Measurements from ENCODE around the gene DAD1. TPM values are rescaled to one million over a fixed set of nuclear protein-coding genes. Genes with fewer than 3 reads are reported as not detected.

Gene DAD1
- total and polyA plus RNA-seq, 2 donors from 2014 or later = 205 to 523 TPM

DNA sequence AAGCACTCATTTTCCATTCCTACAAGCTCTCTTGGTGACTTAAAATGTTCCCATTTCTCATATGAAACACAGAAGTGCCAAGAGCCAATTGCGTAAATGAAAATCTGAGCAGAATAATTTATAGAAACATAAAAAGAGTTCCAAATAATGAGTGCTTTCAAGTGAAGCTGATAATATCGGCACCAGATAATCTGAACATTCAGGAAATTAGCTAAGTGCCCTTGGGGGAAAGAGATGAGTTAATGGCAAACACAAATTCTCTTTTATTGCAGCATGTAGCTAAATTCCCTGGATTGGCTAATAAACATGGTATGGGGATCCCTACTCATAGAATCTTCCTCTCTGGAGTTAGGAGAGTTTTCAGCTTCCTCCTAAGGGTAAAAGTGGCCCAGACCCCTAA is 46.7 kb downstream of the DAD1 start:
- FAIRE-seq = no peak
- no peak overlapping the region for H3K27ac ChIP-seq (ENCODE audit: low read depth in 2 of 2, low read length in 2 of 2)
- no peaks in the 10 kb centered on the region for H3K9me3 ChIP-seq (ENCODE audit: control insufficient read depth in 2 of 3, insufficient read depth in 1 of 3, low read length in 3 of 3)
- peaks cover 8 to 11% (median 10%) of the 10 kb centered on the region in 3 donors for H3K4me1 ChIP-seq (ENCODE audit: control insufficient read depth in 2 of 3, insufficient read depth in 2 of 3, low read depth in 1 of 3, low read length in 3 of 3)
- H3K4me3 ChIP-seq (ENCODE audit: low read length in 3 of 3) = no peak overlapping the region
- no peak overlapping the region for H3K9ac ChIP-seq (ENCODE audit: low read length in 3 of 3)
- DNase-seq = no peak
- no peaks in the 10 kb centered on the region for H3K27me3 ChIP-seq (ENCODE audit: control insufficient read depth, insufficient read depth, low read length)
- TF ChIP-seq, protein P1, sequence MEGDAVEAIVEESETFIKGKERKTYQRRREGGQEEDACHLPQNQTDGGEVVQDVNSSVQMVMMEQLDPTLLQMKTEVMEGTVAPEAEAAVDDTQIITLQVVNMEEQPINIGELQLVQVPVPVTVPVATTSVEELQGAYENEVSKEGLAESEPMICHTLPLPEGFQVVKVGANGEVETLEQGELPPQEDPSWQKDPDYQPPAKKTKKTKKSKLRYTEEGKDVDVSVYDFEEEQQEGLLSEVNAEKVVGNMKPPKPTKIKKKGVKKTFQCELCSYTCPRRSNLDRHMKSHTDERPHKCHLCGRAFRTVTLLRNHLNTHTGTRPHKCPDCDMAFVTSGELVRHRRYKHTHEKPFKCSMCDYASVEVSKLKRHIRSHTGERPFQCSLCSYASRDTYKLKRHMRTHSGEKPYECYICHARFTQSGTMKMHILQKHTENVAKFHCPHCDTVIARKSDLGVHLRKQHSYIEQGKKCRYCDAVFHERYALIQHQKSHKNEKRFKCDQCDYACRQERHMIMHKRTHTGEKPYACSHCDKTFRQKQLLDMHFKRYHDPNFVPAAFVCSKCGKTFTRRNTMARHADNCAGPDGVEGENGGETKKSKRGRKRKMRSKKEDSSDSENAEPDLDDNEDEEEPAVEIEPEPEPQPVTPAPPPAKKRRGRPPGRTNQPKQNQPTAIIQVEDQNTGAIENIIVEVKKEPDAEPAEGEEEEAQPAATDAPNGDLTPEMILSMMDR (IDR thresholded peaks at IDR 0.05; ENCODE audit: borderline replicate concordance, extremely low read depth, insufficient read depth) = no peak
- intact Hi-C loops (cut with DNase I) = no loop called here
- H3K36me3 ChIP-seq (ENCODE audit: control insufficient read depth in 2 of 3, insufficient read depth in 3 of 3, low read length in 3 of 3) = no peaks in the 10 kb centered on the region

DNA sequence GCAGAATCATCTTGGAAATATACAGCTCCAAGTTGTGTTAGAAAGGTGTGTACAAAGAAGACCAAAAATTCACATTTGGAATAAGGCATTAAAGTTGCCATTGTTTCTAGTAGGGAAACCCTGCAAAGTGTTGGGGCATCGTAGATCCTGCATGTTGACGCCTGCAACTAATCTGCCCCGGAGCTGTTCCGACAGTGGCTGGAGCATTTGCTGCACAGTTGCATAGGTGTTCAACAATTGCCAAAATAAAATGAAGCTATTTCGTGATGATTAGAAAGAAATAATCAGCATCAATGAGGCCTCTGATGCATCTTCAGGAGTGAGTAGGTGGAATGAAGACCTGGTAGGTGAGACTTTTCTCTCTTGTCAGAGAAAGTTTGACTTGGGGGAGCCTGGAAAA is 47.3 kb downstream of the DAD1 start:
- TF ChIP-seq, protein P1 (IDR thresholded peaks at IDR 0.05; ENCODE audit: borderline replicate concordance, extremely low read depth, insufficient read depth) = no peak
- no peaks in the 10 kb centered on the region for H3K27me3 ChIP-seq (ENCODE audit: control insufficient read depth, insufficient read depth, low read length)
- intact Hi-C loops (cut with DNase I) = no loop called here
- H3K36me3 ChIP-seq (ENCODE audit: control insufficient read depth in 2 of 3, insufficient read depth in 3 of 3, low read length in 3 of 3) = no peaks in the 10 kb centered on the region
- H3K9me3 ChIP-seq (ENCODE audit: control insufficient read depth in 2 of 3, insufficient read depth in 1 of 3, low read length in 3 of 3) = no peaks in the 10 kb centered on the region
- no peak overlapping the region for H3K9ac ChIP-seq (ENCODE audit: low read length in 3 of 3)
- FAIRE-seq (no peak), DNase-seq (no peak)
- H3K4me3 ChIP-seq (ENCODE audit: low read length in 3 of 3) = no peak overlapping the region
- peaks cover 2 to 6% (median 3%) of the 10 kb centered on the region in 3 donors for H3K4me1 ChIP-seq (ENCODE audit: control insufficient read depth in 2 of 3, insufficient read depth in 2 of 3, low read depth in 1 of 3, low read length in 3 of 3)
- H3K27ac ChIP-seq (ENCODE audit: low read depth in 2 of 2, low read length in 2 of 2) = no peak overlapping the region

DNA sequence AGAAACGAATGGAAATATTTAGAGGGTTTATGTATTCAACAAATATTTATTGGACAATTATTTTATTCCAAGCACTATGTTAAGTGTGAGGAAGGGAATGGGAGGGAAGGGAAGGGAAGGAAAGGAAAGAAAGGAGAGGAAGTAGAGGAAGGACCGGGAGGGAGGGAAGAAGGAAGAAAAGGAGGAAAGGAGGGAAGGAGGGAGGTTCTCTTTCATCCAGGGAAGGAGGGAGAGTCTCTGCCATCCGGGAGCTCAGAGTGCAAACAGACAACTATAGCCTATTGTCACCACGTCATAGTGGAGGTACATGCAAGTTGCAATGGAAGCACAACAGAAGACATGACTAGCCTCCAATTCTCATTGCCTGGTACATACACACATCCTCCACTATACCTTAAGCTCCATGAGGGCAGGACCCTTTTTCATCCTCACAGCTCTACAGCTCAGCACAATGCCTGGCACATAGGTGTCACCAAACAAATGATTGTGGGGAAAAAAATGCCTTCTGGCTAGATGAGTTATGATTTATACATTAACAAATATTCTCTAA is 48.1 kb downstream of the DAD1 start:
- TF ChIP-seq, protein P1 (IDR thresholded peaks at IDR 0.05; ENCODE audit: borderline replicate concordance, extremely low read depth, insufficient read depth) = no peak
- intact Hi-C loops (cut with DNase I) = no loop called here
- Histone ChIP-seq H3K9ac (ENCODE audit: low read length in 3 of 3) (no peak overlapping the region), H3K27me3 (ENCODE audit: control insufficient read depth, insufficient read depth, low read length) (no peaks in the 10 kb centered on the region), H3K4me3 (ENCODE audit: low read length in 3 of 3) (no peak overlapping the region), H3K36me3 (ENCODE audit: control insufficient read depth in 2 of 3, insufficient read depth in 3 of 3, low read length in 3 of 3) (no peaks in the 10 kb centered on the region), H3K27ac (ENCODE audit: low read depth in 2 of 2, low read length in 2 of 2) (no peak overlapping the region), H3K4me1 (ENCODE audit: control insufficient read depth in 2 of 3, insufficient read depth in 2 of 3, low read depth in 1 of 3, low read length in 3 of 3) (peaks cover 0 to 1% (median 0%) of the 10 kb centered on the region in 3 donors), H3K9me3 (ENCODE audit: control insufficient read depth in 2 of 3, insufficient read depth in 1 of 3, low read length in 3 of 3) (no peaks in the 10 kb centered on the region)
- FAIRE-seq (no peak), DNase-seq (no peak)

DNA sequence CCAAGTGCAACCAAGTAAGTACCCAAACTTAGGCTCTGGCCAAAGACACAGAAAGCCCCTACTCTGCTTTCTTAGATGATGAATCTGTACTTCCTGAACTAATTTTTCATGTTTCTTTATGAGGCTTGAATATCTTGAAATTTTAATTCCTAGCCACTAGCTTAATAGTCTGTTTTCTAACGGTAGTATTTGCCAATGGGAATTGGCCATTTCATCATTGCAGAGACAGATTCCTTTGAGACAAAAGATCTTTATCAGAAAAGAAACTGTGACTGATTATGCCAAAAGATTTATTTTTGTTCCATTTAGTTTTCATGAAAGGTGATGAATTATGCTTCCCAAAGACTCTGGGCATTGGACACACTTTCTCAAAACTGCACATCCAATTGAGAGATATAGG is 48.7 kb downstream of the DAD1 start:
- TF ChIP-seq, protein P1 (IDR thresholded peaks at IDR 0.05; ENCODE audit: borderline replicate concordance, extremely low read depth, insufficient read depth) = no peak
- Histone ChIP-seq H3K9me3 (ENCODE audit: control insufficient read depth in 2 of 3, insufficient read depth in 1 of 3, low read length in 3 of 3) (no peaks in the 10 kb centered on the region), H3K9ac (ENCODE audit: low read length in 3 of 3) (no peak overlapping the region), H3K4me1 (ENCODE audit: control insufficient read depth in 2 of 3, insufficient read depth in 2 of 3, low read depth in 1 of 3, low read length in 3 of 3) (no peaks in the 10 kb centered on the region), H3K27ac (ENCODE audit: low read depth in 2 of 2, low read length in 2 of 2) (no peak overlapping the region), H3K4me3 (ENCODE audit: low read length in 3 of 3) (no peak overlapping the region), H3K27me3 (ENCODE audit: control insufficient read depth, insufficient read depth, low read length) (no peaks in the 10 kb centered on the region), H3K36me3 (ENCODE audit: control insufficient read depth in 2 of 3, insufficient read depth in 3 of 3, low read length in 3 of 3) (no peaks in the 10 kb centered on the region)
- no peak for DNase-seq
- intact Hi-C loops (cut with DNase I) = no loop called here
- FAIRE-seq = no peak

Measured in kidney (tissue), 14 donors.